GM12873 (cell line): ENCODE data around the gene IDH3G.

Source experiments
- TF ChIP-seq, protein P1 (sequence below): IDR thresholded peaks from 2 replicates; pipeline ENCODE4 v1.5.1; 2012; ENCODE audit warnings: low read depth, mild to moderate bottlenecking, moderate library complexity, low read length, control low read depth; ENCODE audit not compliant: insufficient read depth; ENCODE audit errors: missing control alignments

Gene IDH3G

DNA sequence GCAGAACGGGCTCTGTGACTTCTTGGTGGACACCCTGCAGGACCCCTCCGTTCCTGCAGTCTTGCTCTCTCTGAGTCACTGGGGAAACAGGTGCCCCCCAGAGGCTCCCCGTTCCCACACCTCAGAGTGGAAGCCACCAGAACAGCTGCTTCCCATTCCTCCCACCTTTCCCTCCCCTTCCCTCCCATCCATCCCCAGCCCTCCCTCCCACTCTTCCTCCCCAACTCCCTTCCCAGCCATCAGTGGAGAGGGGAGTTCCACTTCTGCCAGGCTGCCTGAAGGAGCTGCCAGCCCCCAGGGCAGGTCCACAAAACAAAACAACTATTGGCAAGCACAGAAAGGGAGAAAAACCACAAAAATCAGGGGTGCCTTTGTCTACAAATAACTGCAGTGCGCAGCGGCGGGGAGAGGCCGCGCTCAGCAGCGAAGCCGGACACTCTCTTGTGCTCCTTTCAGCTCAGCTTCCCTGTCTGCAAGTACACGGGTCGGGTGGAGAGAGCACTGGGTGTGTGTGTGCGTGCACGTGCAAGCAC lies 8.4 kb upstream of the IDH3G start:
- TF ChIP-seq, protein P1, sequence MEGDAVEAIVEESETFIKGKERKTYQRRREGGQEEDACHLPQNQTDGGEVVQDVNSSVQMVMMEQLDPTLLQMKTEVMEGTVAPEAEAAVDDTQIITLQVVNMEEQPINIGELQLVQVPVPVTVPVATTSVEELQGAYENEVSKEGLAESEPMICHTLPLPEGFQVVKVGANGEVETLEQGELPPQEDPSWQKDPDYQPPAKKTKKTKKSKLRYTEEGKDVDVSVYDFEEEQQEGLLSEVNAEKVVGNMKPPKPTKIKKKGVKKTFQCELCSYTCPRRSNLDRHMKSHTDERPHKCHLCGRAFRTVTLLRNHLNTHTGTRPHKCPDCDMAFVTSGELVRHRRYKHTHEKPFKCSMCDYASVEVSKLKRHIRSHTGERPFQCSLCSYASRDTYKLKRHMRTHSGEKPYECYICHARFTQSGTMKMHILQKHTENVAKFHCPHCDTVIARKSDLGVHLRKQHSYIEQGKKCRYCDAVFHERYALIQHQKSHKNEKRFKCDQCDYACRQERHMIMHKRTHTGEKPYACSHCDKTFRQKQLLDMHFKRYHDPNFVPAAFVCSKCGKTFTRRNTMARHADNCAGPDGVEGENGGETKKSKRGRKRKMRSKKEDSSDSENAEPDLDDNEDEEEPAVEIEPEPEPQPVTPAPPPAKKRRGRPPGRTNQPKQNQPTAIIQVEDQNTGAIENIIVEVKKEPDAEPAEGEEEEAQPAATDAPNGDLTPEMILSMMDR, result no peak

DNA sequence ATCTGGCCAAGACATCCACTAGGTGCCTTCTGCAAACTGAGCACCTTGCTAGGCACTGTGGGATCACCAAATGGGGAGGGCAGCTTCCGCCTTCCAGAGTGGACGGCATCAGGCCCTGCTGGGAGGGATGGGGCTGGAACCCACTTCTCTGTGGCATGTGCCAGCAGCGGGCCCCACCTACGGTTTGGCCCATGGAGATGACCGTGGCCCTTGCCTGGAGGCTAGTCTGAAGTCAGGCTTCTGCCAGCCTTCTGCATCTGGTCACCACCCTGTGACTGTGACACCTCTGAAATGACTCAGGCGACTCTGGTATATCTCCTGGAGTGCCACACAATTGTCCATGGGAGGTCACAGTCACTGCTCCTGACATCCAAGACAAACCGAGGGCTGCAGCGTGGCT lies 7.5 kb upstream of the IDH3G start:
- TF ChIP-seq, protein P1, result no peak

DNA sequence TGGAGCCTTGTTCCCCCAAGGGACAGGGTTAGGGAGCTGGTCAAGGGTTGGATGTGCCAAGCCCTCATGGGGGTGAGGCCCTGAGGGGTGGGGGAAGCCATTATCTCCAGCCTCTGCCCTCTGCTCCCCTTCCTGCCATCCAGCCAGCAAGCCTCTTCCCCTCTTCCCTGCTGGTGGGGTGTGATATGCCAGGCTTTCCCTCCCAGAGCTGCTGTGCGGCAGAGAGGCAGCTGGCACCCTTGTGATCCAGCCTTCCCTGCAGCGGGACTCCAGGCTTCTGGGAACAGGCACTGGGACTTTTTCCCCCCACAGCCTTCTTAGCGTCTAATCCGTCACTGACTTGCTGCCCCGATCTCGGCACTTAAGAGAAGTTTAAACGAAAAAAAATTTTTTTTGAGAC lies 6.6 kb upstream of the IDH3G start:
- TF ChIP-seq, protein P1, result no peak

DNA sequence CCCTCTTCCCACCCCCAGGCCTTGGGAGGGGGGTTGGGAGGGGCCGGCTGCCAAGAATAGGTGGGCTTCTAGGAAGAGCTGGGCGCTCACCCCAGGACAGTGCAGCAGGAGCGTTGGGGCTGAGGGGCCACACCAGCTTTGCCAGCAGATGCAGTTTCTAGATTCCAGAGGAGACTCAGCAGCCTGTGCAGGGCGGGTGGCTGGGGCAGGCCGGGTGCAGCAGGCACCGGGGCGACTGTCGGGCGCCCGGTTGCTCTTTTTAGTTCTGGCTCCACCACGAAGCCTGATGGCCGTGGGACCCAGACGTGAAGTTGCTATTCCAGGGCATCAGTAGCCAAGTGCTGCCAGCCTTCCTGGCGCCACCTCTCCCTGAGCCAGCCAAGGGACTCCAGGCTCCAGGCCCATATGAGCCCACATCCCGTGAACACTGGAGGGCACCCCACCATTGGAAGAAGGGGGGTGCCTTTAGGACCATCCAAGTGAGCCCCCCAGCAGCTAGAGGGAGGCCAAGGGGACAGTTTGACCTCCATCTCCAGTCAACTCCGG lies 6.1 kb upstream of the IDH3G start:
- TF ChIP-seq, protein P1, result no peak

DNA sequence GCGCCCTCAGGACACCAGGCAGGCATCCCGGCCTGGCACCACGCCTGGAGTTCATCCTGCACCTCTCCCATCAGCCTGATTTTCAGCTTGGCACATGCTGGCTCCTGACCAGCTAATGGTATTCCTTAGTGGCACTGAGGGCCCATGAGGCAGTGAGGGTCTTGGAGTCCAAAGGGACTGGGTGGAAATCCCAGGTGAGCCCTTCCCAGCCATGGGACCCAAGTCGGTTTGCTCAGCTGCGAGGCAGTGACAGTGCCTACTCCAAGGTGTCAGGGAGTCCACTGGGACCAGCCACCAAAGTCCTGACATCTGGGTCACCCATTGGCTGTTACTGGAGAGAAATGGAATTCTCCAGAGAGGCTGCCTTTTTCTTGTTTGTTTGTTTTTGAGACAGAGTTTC lies 5.2 kb upstream of the IDH3G start:
- TF ChIP-seq, protein P1, result no peak

DNA sequence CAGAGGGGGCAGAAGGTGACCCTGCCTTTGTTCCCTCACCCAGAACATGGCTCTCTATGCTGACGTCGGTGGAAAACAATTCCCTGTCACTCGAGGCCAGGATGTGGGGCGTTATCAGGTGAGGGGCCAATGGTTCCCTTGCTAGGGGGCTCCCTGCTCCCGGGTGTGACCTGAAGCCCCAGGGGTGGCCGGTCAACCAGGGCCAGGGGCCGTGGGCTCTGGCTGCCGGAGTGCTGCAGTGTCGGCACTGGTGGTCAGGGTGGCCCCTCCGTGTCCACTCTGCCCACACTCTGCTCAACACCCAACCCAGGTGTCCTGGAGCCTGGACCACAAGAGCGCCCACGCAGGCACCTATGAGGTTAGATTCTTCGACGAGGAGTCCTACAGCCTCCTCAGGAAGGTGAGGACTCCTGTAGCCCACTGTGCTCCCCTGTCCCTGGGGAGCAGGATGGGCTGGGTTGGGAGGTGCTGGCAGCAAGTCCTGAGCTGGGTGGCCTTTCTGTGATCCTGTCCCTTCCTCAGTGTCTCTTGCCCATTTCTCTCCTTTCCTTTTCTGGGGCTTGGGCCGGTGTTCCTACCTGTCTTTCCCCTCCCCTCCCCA lies 3.3 kb upstream of the IDH3G start:
- TF ChIP-seq, protein P1, result no peak

DNA sequence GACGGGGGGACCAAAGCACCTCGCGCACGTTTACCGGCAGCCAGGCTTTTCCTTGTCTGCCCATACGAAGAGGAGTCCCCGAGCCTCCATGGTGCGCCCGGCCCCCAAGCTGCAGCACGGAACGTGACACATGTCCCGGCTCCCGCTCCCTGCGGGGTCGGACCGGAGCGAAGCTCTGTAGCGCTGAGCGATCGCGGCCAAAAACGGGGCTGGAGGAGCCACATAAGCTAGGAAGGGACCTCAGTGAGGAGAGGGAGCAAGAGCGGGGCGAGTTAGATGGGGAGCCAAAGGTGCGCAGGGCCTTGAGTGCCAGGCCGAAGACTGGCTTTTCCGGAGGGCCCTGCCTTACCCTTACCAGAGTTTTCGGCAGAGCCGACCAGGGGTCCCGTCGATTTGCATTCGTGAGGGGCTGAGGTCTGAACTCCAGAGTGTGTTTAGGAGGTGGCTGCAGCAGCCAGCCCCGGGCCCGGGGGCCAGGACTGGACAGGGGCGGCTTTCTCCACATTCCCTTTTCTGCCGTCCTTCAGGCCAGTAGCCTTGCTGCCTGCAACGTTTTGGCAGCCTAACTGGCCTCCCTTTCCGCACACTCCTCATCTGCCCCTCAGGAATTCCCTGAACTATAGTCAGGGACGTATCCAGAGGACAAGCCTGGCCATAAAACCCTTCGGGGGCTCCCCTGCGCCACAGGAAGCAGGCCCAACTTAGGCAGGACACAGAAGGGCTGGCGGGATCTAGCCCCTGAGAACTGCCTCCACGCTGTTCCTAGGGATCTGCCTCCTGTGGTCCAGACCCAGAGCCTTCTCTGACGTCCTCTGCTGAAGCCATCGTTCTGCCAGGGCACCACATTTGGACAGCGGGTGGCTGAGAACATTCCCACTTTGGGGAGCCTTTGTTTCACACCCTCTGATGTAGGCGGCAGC lies 982 bp upstream of the IDH3G start:
- TF ChIP-seq, protein P1, result no peak
